Astrocyte (in vitro differentiated cells and primary cell): ENCODE data around the gene CFI. TPM values are rescaled to one million over a fixed set of nuclear protein-coding genes. Genes with fewer than 3 reads are reported as not detected.

Source experiments
- DNase-seq: peaks from one replicate; pipeline ENCODE4 v3.0.0-alpha.2; 2010; ENCODE audit warnings: low read depth
- FAIRE-seq: peaks from 2 replicates; lab custom pipeline; 2011; peaks lifted over from hg19 to GRCh38; lab: Jason Lieb, UNC
- H2AFZ ChIP-seq: 2 replicates; pipeline ENCODE4 v1.6.0; 2012; ENCODE audit warnings: low read depth, low read length, inconsistent platforms
- H3K27ac ChIP-seq: 2 replicates; pipeline ENCODE4 v1.5.1; 2011; ENCODE audit warnings: low read depth, low read length, inconsistent platforms
- H3K27me3 ChIP-seq: 2 replicates; pipeline ENCODE4 v1.6.0; 2011; ENCODE audit warnings: low read length, inconsistent platforms; ENCODE audit not compliant: insufficient read depth
- H3K36me3 ChIP-seq: 2 replicates; pipeline ENCODE4 v1.5.1; 2011; ENCODE audit warnings: low read length, inconsistent platforms; ENCODE audit not compliant: insufficient read depth
- H3K4me1 ChIP-seq: 2 replicates; pipeline ENCODE4 v1.5.1; 2011; ENCODE audit warnings: low read length, inconsistent platforms; ENCODE audit not compliant: insufficient read depth
- H3K4me2 ChIP-seq: 2 replicates; pipeline ENCODE4 v1.6.0; 2012; ENCODE audit warnings: low read length, inconsistent platforms
- H3K4me3 ChIP-seq: 2 replicates; pipeline ENCODE4 v1.5.1; 2011; ENCODE audit warnings: low read depth, mild to moderate bottlenecking, low read length, inconsistent platforms; ENCODE audit not compliant: insufficient read depth
- H3K79me2 ChIP-seq: 2 replicates; pipeline ENCODE4 v1.6.0; 2012; ENCODE audit warnings: mild to moderate bottlenecking, low read length, inconsistent platforms; ENCODE audit not compliant: insufficient read depth
- H3K9ac ChIP-seq: 2 replicates; pipeline ENCODE4 v1.6.0; 2012; ENCODE audit warnings: mild to moderate bottlenecking, low read length, inconsistent platforms
- H3K9me3 ChIP-seq: 2 replicates; pipeline ENCODE4 v1.5.1; 2012; ENCODE audit warnings: low read depth, mild to moderate bottlenecking, low read length, inconsistent platforms; ENCODE audit not compliant: insufficient read depth
- H4K20me1 ChIP-seq: 2 replicates; pipeline ENCODE4 v1.6.0; 2012; ENCODE audit warnings: low read length, inconsistent platforms; ENCODE audit not compliant: insufficient read depth
- H3K27ac Mint-ChIP-seq: one replicate; pipeline ENCODE4 v1.8.0; 2021; ENCODE audit warnings: mild to moderate bottlenecking, mixed read lengths; ENCODE audit not compliant: unreplicated experiment
- H3K27me3 Mint-ChIP-seq: one replicate; pipeline ENCODE4 v1.8.0; 2021; ENCODE audit warnings: low read depth, mixed read lengths; ENCODE audit not compliant: unreplicated experiment
- H3K36me3 Mint-ChIP-seq: one replicate; pipeline ENCODE4 v1.8.0; 2021; ENCODE audit warnings: low read depth, mixed read lengths; ENCODE audit not compliant: unreplicated experiment
- H3K4me1 Mint-ChIP-seq: one replicate; pipeline ENCODE4 v1.8.0; 2021; ENCODE audit warnings: low read depth, mixed read lengths; ENCODE audit not compliant: unreplicated experiment
- H3K4me3 Mint-ChIP-seq: one replicate; pipeline ENCODE4 v1.8.0; 2021; ENCODE audit warnings: mild to moderate bottlenecking, moderate library complexity, mixed read lengths; ENCODE audit not compliant: unreplicated experiment
- H3K9me3 Mint-ChIP-seq: one replicate; pipeline ENCODE4 v1.8.0; 2021; ENCODE audit warnings: mild to moderate bottlenecking, mixed read lengths; ENCODE audit not compliant: unreplicated experiment
- CTCF ChIP-seq: IDR thresholded peaks from 2 replicates; pipeline ENCODE4 v1.5.1; 2011; ENCODE audit warnings: low read depth, mild to moderate bottlenecking, inconsistent platforms, low read length, moderate library complexity; ENCODE audit not compliant: insufficient read depth
- EZH2 ChIP-seq: IDR thresholded peaks from 2 replicates; pipeline ENCODE4 v1.6.1; 2012; ENCODE audit warnings: mild to moderate bottlenecking, low read length, inconsistent platforms; ENCODE audit not compliant: insufficient read depth
- total RNA-seq: library from RNA; stranded (reverse); gene quantifications from 2 replicates; pipeline ENCODE4 v1.2.1, GENCODE V29; 2021

Gene CFI
- total RNA-seq, 1 donor from 2014 or later: not detected

- no peak overlapping the region for H3K4me3 ChIP-seq
- no peaks in the 10 kb centered on the region for H3K9me3 ChIP-seq
- Mint-ChIP-seq H3K27me3 (no peaks in the 10 kb centered on the region), H3K27ac (no peak overlapping the region), H3K4me1 (peaks cover 2% of the 10 kb centered on the region), H3K36me3 (peaks cover 4% of the 10 kb centered on the region), H3K4me3 (no peak overlapping the region), H3K9me3 (no peaks in the 10 kb centered on the region)
- peaks cover 4% of the 10 kb centered on the region for H3K79me2 ChIP-seq
- H3K4me1 ChIP-seq: no peaks in the 10 kb centered on the region
- H3K27me3 ChIP-seq: no peaks in the 10 kb centered on the region
- H2AFZ ChIP-seq: no peak overlapping the region
- H4K20me1 ChIP-seq: no peaks in the 10 kb centered on the region
- no peak for FAIRE-seq
- TF ChIP-seq CTCF: no peak
- TF ChIP-seq EZH2: no peak
- no peak overlapping the region for H3K4me2 ChIP-seq
- H3K36me3 ChIP-seq: no peaks in the 10 kb centered on the region
- H3K27ac ChIP-seq: no peak overlapping the region
- H3K9ac ChIP-seq: no peak overlapping the region
- DNase-seq: no peak
Measured at GRCh38 chr4:109718759-109719158, 83.0 kb downstream of the CFI start.

DNA sequence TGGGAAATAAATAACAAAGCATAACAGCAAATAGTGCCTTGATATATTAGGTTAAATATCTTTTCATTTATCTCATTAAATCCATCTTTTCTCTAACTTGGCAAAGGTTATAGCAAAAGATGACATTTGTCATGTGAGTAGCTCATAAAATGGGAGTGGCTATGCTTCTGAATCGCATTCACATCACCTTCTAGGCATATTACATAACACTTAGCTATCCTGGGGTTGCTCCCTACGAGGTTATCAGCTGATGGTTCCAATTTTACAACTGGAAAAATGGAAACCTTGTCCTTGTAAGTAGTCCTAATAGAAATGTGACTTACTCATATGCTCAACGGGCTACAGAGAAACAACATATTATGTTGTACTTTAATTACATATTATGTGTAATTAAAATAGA is 88.3 kb downstream of the CFI start:
- no peak for TF ChIP-seq EZH2
- no peak for TF ChIP-seq CTCF
- no peaks in the 10 kb centered on the region for H4K20me1 ChIP-seq
- Mint-ChIP-seq H3K27me3 (no peaks in the 10 kb centered on the region), H3K9me3 (no peaks in the 10 kb centered on the region), H3K27ac (no peak overlapping the region), H3K4me1 (peaks cover 3% of the 10 kb centered on the region), H3K4me3 (no peak overlapping the region), H3K36me3 (peaks cover 4% of the 10 kb centered on the region)
- no peak overlapping the region for H3K27ac ChIP-seq
- H3K27me3 ChIP-seq: no peaks in the 10 kb centered on the region
- H3K4me3 ChIP-seq: no peak overlapping the region
- H2AFZ ChIP-seq: no peak overlapping the region
- no peaks in the 10 kb centered on the region for H3K4me1 ChIP-seq
- FAIRE-seq: no peak
- H3K9ac ChIP-seq: no peak overlapping the region
- H3K79me2 ChIP-seq: no peaks in the 10 kb centered on the region
- H3K36me3 ChIP-seq: no peaks in the 10 kb centered on the region
- no peak for DNase-seq
- no peak overlapping the region for H3K4me2 ChIP-seq
- H3K9me3 ChIP-seq: no peaks in the 10 kb centered on the region

GRCh38 chr4:109708990-109709389 is 92.8 kb downstream of the CFI start:
- Mint-ChIP-seq H3K27me3 (no peaks in the 10 kb centered on the region), H3K36me3 (no peaks in the 10 kb centered on the region), H3K27ac (no peak overlapping the region), H3K4me3 (no peak overlapping the region), H3K9me3 (no peaks in the 10 kb centered on the region), H3K4me1 (peaks cover 3% of the 10 kb centered on the region)
- H2AFZ ChIP-seq: no peak overlapping the region
- no peaks in the 10 kb centered on the region for H3K27me3 ChIP-seq
- no peak overlapping the region for H3K4me2 ChIP-seq
- no peak overlapping the region for H3K27ac ChIP-seq
- H3K36me3 ChIP-seq: no peaks in the 10 kb centered on the region
- no peaks in the 10 kb centered on the region for H3K4me1 ChIP-seq
- H3K9me3 ChIP-seq: no peaks in the 10 kb centered on the region
- FAIRE-seq (no peak), DNase-seq (no peak)
- no peak overlapping the region for H3K9ac ChIP-seq
- no peaks in the 10 kb centered on the region for H3K79me2 ChIP-seq
- TF ChIP-seq CTCF: no peak
- no peak for TF ChIP-seq EZH2
- H4K20me1 ChIP-seq: no peaks in the 10 kb centered on the region
- H3K4me3 ChIP-seq: no peak overlapping the region
